A673 (cell line): Measurements from ENCODE around the gene SPATA32. TPM values are rescaled to one million over a fixed set of nuclear protein-coding genes. Genes with fewer than 3 reads are reported as not detected.

Source experiments
- BruUV-seq: library from RNA; stranded (reverse); fragments of 400-500 nt; replicated peaks from 2 replicates; lab custom pipeline; 2021; lab: Mats Ljungman, UMichigan
- CTCF ChIA-PET: fragments of 300-600 bp; sonication (Branson Sonifier 250); formaldehyde crosslinking; loops from one replicate; lab custom pipeline; 2022; ENCODE audit warnings: antibody characterized with exemption; lab: Charles Lee
- POLR2A ChIA-PET: fragments of 300-600 bp; sonication (Branson Sonifier 250); formaldehyde crosslinking; loops from one replicate; lab custom pipeline; 2022; ENCODE audit warnings: antibody characterized with exemption; ENCODE audit not compliant: low non-redundant PET; lab: Charles Lee
- DNase-seq: peaks from one replicate; pipeline ENCODE4 v3.0.0-alpha.2; 2015; ENCODE audit warnings: low spot score
- H3K27ac ChIP-seq: fragments of 200-600 bp; sonication (generic); 2 replicates; pipeline ENCODE4 v1.5.1; 2016; ENCODE audit warnings: mixed run types, low read depth, mild to moderate bottlenecking, mixed read lengths, antibody characterized with exemption, low read length; ENCODE audit not compliant: poor library complexity, severe bottlenecking
- H3K27me3 ChIP-seq: fragments of 200-600 bp; sonication (generic); replicated peaks from 2 replicates; pipeline ENCODE4 v1.6.1; 2017; ENCODE audit warnings: mixed run types, low read depth, mild to moderate bottlenecking, mixed read lengths, antibody characterized with exemption, low read length; ENCODE audit not compliant: insufficient read depth, poor library complexity
- H3K36me3 ChIP-seq: fragments of 200-600 bp; sonication (generic); 2 replicates; pipeline ENCODE4 v1.6.1; 2016; ENCODE audit warnings: mixed run types, mild to moderate bottlenecking, mixed read lengths, antibody characterized with exemption, low read length; ENCODE audit not compliant: insufficient read depth, poor library complexity, severe bottlenecking
- H3K4me1 ChIP-seq: fragments of 200-600 bp; sonication (generic); 2 replicates; pipeline ENCODE4 v1.6.1; 2017; ENCODE audit warnings: mixed run types, mild to moderate bottlenecking, mixed read lengths, antibody characterized with exemption, low read length; ENCODE audit not compliant: insufficient read depth, poor library complexity, severe bottlenecking
- H3K4me3 ChIP-seq: fragments of 200-600 bp; sonication (generic); 2 replicates; pipeline ENCODE4 v1.5.1; 2016; ENCODE audit warnings: low read depth, mixed run types, mild to moderate bottlenecking, mixed read lengths, low read length; ENCODE audit not compliant: poor library complexity, severe bottlenecking
- H3K9me3 ChIP-seq: fragments of 200-600 bp; sonication (generic); 2 replicates; pipeline ENCODE4 v1.6.1; 2016; ENCODE audit warnings: mixed run types, low read depth, mild to moderate bottlenecking, mixed read lengths, antibody characterized with exemption, low read length; ENCODE audit not compliant: poor library complexity, severe bottlenecking
- EZH2 ChIP-seq: fragments of 200-600 bp; sonication (generic); IDR thresholded peaks from 2 replicates; pipeline ENCODE4 v1.6.1; 2017; ENCODE audit warnings: borderline replicate concordance, low read depth, mild to moderate bottlenecking, mixed read lengths, antibody characterized with exemption, low read length; ENCODE audit not compliant: poor library complexity, severe bottlenecking
- intact Hi-C: fragments of 100-400 bp; cut with micrococcal nuclease; formaldehyde crosslinking; loops from one replicate; pipeline ENCODE4 v1.10.0; 2022; ENCODE audit not compliant: unreplicated experiment
- total RNA-seq: library from RNA; stranded (reverse); gene quantifications from 2 replicates; pipeline ENCODE4 v1.2.3, GENCODE V29; 2021
- TF ChIP-seq, protein P1 (sequence below): fragments of 300-800, 200-600 bp; sonication (generic); conservative IDR thresholded peaks from 2 replicates; pipeline ENCODE4 v1.5.1; 2017; ENCODE audit warnings: low read depth, mild to moderate bottlenecking, antibody characterized with exemption, low read length, moderate library complexity, mixed read lengths

SPATA32 gene
- total RNA-seq, 1 experiment from 2014 or later: not detected

DNA sequence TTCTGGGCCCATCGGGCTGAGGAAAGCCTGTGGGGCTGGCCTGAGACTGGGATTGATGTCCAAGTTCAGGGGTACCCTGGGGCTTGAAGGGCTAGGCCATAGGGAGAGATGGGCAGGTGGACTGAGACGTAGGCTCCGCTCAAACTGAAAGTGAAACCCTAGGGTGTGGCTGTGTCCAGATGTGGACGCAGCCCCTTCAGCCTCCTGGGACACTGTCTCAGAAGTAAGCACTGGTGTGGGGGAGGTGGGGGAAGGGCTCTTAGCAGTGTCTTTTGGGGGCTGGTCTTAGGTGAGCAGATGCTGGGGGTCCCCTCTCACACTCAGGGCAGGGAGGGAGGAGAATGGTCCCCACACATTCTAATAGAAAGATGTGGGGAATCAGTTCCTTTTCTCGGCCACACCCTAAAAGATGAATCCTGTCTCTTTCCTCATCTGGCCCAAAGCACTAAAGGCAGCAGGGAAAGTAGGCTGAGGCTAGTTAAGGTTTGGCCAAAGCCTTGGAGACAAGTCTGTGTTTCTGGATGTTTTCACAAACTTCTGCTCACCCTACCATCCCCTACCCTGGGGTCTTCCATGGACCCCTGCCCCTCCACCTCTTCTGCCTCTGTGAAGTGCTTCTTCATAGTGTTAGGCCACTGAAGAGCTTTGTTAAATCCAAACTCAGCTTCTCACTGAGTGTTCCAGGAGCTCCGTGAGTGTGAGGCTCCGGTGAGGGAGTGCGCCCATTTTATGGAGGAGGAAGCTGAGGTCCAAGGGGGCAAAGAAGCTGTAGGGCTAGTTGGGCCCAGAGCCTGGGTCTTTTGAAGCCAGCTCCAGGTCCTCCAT is 34.6 kb downstream of the SPATA32 start:
- DNase-seq: no peak
- intact Hi-C loops: no loop called here
- Histone ChIP-seq H3K27ac (no peak overlapping the region), H3K27me3 (peaks cover 2% of the 10 kb centered on the region), H3K4me3 (no peak overlapping the region), H3K9me3 (no peaks in the 10 kb centered on the region), H3K4me1 (peaks cover 7% of the 10 kb centered on the region), H3K36me3 (no peaks in the 10 kb centered on the region)
- POLR2A ChIA-PET: no interaction called here
- TF ChIP-seq, protein P1, sequence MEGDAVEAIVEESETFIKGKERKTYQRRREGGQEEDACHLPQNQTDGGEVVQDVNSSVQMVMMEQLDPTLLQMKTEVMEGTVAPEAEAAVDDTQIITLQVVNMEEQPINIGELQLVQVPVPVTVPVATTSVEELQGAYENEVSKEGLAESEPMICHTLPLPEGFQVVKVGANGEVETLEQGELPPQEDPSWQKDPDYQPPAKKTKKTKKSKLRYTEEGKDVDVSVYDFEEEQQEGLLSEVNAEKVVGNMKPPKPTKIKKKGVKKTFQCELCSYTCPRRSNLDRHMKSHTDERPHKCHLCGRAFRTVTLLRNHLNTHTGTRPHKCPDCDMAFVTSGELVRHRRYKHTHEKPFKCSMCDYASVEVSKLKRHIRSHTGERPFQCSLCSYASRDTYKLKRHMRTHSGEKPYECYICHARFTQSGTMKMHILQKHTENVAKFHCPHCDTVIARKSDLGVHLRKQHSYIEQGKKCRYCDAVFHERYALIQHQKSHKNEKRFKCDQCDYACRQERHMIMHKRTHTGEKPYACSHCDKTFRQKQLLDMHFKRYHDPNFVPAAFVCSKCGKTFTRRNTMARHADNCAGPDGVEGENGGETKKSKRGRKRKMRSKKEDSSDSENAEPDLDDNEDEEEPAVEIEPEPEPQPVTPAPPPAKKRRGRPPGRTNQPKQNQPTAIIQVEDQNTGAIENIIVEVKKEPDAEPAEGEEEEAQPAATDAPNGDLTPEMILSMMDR: no peak
- TF ChIP-seq EZH2: no peak
- CTCF ChIA-PET: no interaction called here
- no TSS peak for BruUV-seq

DNA sequence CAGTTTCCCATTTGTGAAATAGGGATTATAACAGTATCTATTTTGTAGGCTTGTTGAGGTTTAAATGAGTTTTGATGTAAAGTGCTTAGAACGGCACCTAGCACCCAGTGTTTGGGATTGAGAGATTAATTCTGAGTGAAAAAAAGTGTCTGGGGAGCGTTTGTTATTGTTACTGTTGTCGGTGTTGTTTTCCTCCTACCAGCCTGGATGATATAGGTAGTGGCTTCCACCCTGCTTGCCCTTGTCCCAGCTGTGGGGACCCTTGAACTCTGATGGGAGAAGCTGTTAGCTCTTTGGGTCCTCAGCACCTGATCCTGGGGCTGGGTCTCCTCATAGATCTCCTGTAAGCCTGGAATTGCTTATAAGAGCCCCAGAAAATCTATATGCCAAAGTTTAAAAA is 35.3 kb downstream of the SPATA32 start:
- Histone ChIP-seq H3K4me3 (no peak overlapping the region), H3K36me3 (no peaks in the 10 kb centered on the region), H3K27ac (no peak overlapping the region), H3K4me1 (peaks cover 8% of the 10 kb centered on the region), H3K27me3 (peaks cover 4% of the 10 kb centered on the region), H3K9me3 (no peaks in the 10 kb centered on the region)
- no TSS peak for BruUV-seq
- intact Hi-C loops: no loop called here
- POLR2A ChIA-PET: no interaction called here
- no peak for TF ChIP-seq EZH2
- TF ChIP-seq, protein P1: no peak
- CTCF ChIA-PET: interaction anchor here (1.1 kb wide), 1 partner anchor 9 kb away, joined by 3 read pairs; no protein-coding TSS in a partner anchor
- no peak for DNase-seq

- BruUV-seq: no TSS peak
- ChIA-PET POLR2A (no interaction called here), CTCF (interaction anchor here (1.1 kb wide), 1 partner anchor 9 kb away, joined by 3 read pairs; no protein-coding TSS in a partner anchor)
- Histone ChIP-seq H3K27ac (no peak overlapping the region), H3K9me3 (no peaks in the 10 kb centered on the region), H3K27me3 (peaks cover 4% of the 10 kb centered on the region), H3K36me3 (no peaks in the 10 kb centered on the region), H3K4me1 (peaks cover 8% of the 10 kb centered on the region), H3K4me3 (no peak overlapping the region)
- DNase-seq: no peak
- TF ChIP-seq, protein P1: no peak
- no peak for TF ChIP-seq EZH2
- intact Hi-C loops: no loop called here
Measured at GRCh38 chr17:45225964-45226530, 35.8 kb downstream of the SPATA32 start.
